Measurements from ENCODE around the gene LPGAT1. TPM values are rescaled to one million over a fixed set of nuclear protein-coding genes. Genes with fewer than 3 reads are reported as not detected.
A peak's percentile ranks its signal among the peaks of the same experiment; 100 is the strongest.

The LPGAT1 gene
- total and polyA plus RNA-seq, 2 of the 13 experiments (the other 11 are each of a cell fraction or from before 2014, with no cell fraction given): 12.1 to 48.3 TPM

GRCh38 chr1:211738096-211738690 is 92.4 kb downstream of the LPGAT1 start:
- Histone ChIP-seq H3K4me1 (ENCODE audit: insufficient read depth, low read length) (peaks cover 45% of the 10 kb centered on the region), H3K27me3 (ENCODE audit: control insufficient read depth in 1 of 2, insufficient read depth in 2 of 2, low read length in 2 of 2) (peaks cover 0 to 35% of the 10 kb centered on the region in 2 experiments; a peak in 4 of 5 replicates), H3K36me3 (replicated peaks in 1 of 2; ENCODE audit: control insufficient read depth in 1 of 2, insufficient read depth in 2 of 2, low read length in 2 of 2) (no peaks in the 10 kb centered on the region), H3K4me2 (ENCODE audit: low read depth, low read length) (peak overlapping the region; percentile 29; the same call in 1 of the 2 replicates), H4K20me1 (ENCODE audit: insufficient read depth, low read length) (no peaks in the 10 kb centered on the region), H3K9me3 (ENCODE audit: low read length) (no peaks in the 10 kb centered on the region), H3K27ac (ENCODE audit: extremely low read length, insufficient read depth, low read length) (no peak overlapping the region), H3K4me3 (replicated peaks in 1 of 3; ENCODE audit: insufficient read depth in 1 of 3, low read depth in 2 of 3, low read length in 3 of 3) (no peak overlapping the region), H3K9ac (ENCODE audit: insufficient read depth, low read depth, low read length) (no peak overlapping the region), H3K79me2 (ENCODE audit: insufficient read depth, low read length) (no peaks in the 10 kb centered on the region), H2AFZ (ENCODE audit: low read length) (no peak overlapping the region)
- ATAC-seq (no peak), FAIRE-seq (no peak), DNase-seq (ENCODE audit: low spot score) (no peak)
- ChIA-PET POLR2A (no interaction called here), CTCF (ENCODE audit: low intra/inter-chr PET ratio, low total read pairs) (no interaction called here)
- TF ChIP-seq EED (CRISPR knock-in tag; IDR thresholded peaks at IDR 0.05): no peak
- no peak for TF ChIP-seq NR3C1 (CRISPR knock-in tag; IDR thresholded peaks at IDR 0.05)
- no peak for TF ChIP-seq ZNF562 (CRISPR knock-in tag; IDR thresholded peaks at IDR 0.05; ENCODE audit: borderline replicate concordance)
- TF ChIP-seq ZNF629 (CRISPR knock-in tag; conservative IDR thresholded peaks at IDR 0.05): no peak
- TF ChIP-seq TEAD2 (CRISPR knock-in tag; IDR thresholded peaks at IDR 0.05): no peak
- no peak for TF ChIP-seq ZNF652 (CRISPR knock-in tag; IDR thresholded peaks at IDR 0.05; ENCODE audit: borderline replicate concordance, low read depth)
- TF ChIP-seq MATR3 (CRISPR knock-in tag; IDR thresholded peaks at IDR 0.05): no peak
- TF ChIP-seq ZNF230 (CRISPR knock-in tag; IDR thresholded peaks at IDR 0.05): no peak
- TF ChIP-seq CREB1 (IDR thresholded peaks at IDR 0.05): no peak
- no peak for TF ChIP-seq CREB1 (CRISPR knock-in tag; IDR thresholded peaks at IDR 0.05)
- no peak for TF ChIP-seq ZNF615 (CRISPR knock-in tag; IDR thresholded peaks at IDR 0.05; ENCODE audit: borderline replicate concordance)
- no peak for TF ChIP-seq FOXO4 (CRISPR knock-in tag; conservative IDR thresholded peaks at IDR 0.05)
- TF ChIP-seq ZFP90 (CRISPR knock-in tag; IDR thresholded peaks at IDR 0.05; ENCODE audit: borderline replicate concordance): no peak
- TF ChIP-seq ZNF331 (CRISPR knock-in tag; IDR thresholded peaks at IDR 0.05): no peak
- no peak for TF ChIP-seq SATB2 (CRISPR knock-in tag; IDR thresholded peaks at IDR 0.05)
- no peak for TF ChIP-seq POLR2A (IDR thresholded peaks at IDR 0.05; ENCODE audit: insufficient read depth in 1 of 2, low read depth in 2 of 2, low read length in 2 of 2)
- intact Hi-C loops (cut with micrococcal nuclease; ENCODE audit: unreplicated experiment): loop anchor here (5.0 kb wide), 1 partner anchor 41 kb away; no protein-coding TSS in a partner anchor
- in situ Hi-C loops (cut with HindIII; ENCODE audit: extremely low pct_ligation_motif_present, low pct_unique_long_range_greater_than_20kb): no loop called here
- no TSS peak for BruUV-seq (replicated peaks)
- 33% methylated on average over 9 of the region's 9 CpGs for WGBS (ENCODE audit: low lambda C conversion rate)

Measured in HepG2 (cell line).